Right atrium auricular region (tissue), 2 donors: ENCODE data around the gene STAT4. TPM values are rescaled to one million over a fixed set of nuclear protein-coding genes. Genes with fewer than 3 reads are reported as not detected.
A peak's percentile ranks its signal among the peaks of the same experiment; 100 is the strongest.

Experiments
- DNase-seq: peaks from one replicate; pipeline ENCODE4 v3.0.0-alpha.2; 2019; ENCODE audit warnings: low spot score
- H3K27ac ChIP-seq, 2 donors: fragments of 200-600 bp; sonication (generic); 1 replicate in 1 of 2; 2 replicates in 1 of 2; pipeline ENCODE4 v1.5.1; 2016 to 2019
- H3K27me3 ChIP-seq, 2 donors: fragments of 200-600 bp; sonication (generic); one replicate each; pipeline versions ENCODE4 v1.5.1 to v1.6.0; 2017 to 2019
- H3K36me3 ChIP-seq: fragments of 200-600 bp; sonication (generic); one replicate; pipeline ENCODE4 v1.5.1; 2016
- H3K4me1 ChIP-seq, 2 donors: fragments of 200-600 bp; sonication (generic); one replicate each; pipeline versions ENCODE4 v1.5.1 to v1.6.0; 2017 to 2019
- H3K4me3 ChIP-seq, 2 donors: fragments of 200-600 bp; sonication (generic); 1 replicate in 1 of 2; 2 replicates in 1 of 2; pipeline ENCODE4 v1.5.1; 2017 to 2019; ENCODE audit warnings: mild to moderate bottlenecking in 1 of 2, moderate library complexity in 1 of 2
- H3K9me3 ChIP-seq, 2 donors: fragments of 200-600 bp; sonication (generic); one replicate each; pipeline ENCODE4 v1.5.1; 2019
- total RNA-seq, 2 donors: library from RNA; depleted of rRNA; stranded (reverse); fragments of >200 nt; gene quantifications; one replicate each; pipeline ENCODE4 v1.1.0, GENCODE V29; 2016
- TF ChIP-seq, protein P1 (sequence below), 2 donors: fragments of 200-600 bp; sonication (generic); IDR thresholded peaks; one replicate each; pipeline ENCODE4 v1.5.1; 2019; ENCODE audit warnings: antibody characterized with exemption in 2 of 2

STAT4 gene
- total RNA-seq, 2 donors from 2014 or later, result 15.2 to 27.3 TPM

DNA sequence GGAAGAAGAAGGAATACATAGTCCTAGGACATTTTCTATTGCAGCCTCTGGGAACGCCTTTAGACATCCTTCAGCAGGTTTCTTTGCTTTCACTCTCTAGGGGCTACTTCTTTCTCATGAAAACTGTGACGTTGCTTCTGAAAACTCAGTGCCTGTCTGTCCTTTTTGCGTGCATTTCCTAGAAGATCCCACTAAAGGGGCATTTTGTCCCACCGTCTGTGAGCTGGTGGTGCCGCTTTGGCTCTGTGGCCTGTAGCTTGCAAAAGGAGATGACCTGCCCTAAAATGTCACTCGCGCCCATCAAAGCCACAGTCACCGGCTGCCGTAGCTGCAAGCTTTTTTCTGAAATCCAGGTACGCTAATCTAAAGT, 579 bp downstream of the STAT4 start:
- Histone ChIP-seq H3K4me3 (peak overlapping the region; percentile 55 to 60), H3K27ac (peak overlapping the region; percentile 76 to 78), H3K9me3 (no peaks in the 10 kb centered on the region), H3K27me3 (no peaks in the 10 kb centered on the region), H3K4me1 (peaks cover 0 to 19% of the 10 kb centered on the region in 2 donors), H3K36me3 (no peaks in the 10 kb centered on the region)
- TF ChIP-seq, protein P1, sequence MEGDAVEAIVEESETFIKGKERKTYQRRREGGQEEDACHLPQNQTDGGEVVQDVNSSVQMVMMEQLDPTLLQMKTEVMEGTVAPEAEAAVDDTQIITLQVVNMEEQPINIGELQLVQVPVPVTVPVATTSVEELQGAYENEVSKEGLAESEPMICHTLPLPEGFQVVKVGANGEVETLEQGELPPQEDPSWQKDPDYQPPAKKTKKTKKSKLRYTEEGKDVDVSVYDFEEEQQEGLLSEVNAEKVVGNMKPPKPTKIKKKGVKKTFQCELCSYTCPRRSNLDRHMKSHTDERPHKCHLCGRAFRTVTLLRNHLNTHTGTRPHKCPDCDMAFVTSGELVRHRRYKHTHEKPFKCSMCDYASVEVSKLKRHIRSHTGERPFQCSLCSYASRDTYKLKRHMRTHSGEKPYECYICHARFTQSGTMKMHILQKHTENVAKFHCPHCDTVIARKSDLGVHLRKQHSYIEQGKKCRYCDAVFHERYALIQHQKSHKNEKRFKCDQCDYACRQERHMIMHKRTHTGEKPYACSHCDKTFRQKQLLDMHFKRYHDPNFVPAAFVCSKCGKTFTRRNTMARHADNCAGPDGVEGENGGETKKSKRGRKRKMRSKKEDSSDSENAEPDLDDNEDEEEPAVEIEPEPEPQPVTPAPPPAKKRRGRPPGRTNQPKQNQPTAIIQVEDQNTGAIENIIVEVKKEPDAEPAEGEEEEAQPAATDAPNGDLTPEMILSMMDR (IDR thresholded peaks at IDR 0.05), result no peak
- DNase-seq, result no peak

DNA sequence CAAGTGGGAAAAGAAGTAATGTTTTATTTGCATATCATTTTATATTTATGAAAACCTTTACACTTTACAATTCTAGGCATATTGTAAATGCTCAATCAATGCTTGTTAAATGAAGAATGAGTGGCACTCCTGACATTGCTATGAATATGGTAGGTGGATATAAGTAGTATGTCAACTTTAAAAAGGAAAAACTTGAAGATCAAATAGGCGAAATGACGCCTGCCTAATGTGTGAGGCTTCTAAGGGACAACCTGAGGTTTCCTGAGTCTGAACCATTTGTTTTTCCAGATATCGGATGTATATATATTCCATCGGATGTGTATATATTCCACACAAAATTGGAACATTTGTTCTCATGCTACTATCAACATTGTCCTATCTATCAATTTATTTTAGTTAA, 1.4 kb downstream of the STAT4 start:
- Histone ChIP-seq H3K36me3 (no peaks in the 10 kb centered on the region), H3K4me3 (peak overlapping the region in 1 of 2 donors; percentile 60), H3K27ac (peak overlapping the region in 1 of 2 donors; percentile 78), H3K4me1 (peaks cover 0 to 19% of the 10 kb centered on the region in 2 donors), H3K27me3 (no peaks in the 10 kb centered on the region), H3K9me3 (no peaks in the 10 kb centered on the region)
- DNase-seq, result no peak
- TF ChIP-seq, protein P1 (IDR thresholded peaks at IDR 0.05), result no peak

DNA sequence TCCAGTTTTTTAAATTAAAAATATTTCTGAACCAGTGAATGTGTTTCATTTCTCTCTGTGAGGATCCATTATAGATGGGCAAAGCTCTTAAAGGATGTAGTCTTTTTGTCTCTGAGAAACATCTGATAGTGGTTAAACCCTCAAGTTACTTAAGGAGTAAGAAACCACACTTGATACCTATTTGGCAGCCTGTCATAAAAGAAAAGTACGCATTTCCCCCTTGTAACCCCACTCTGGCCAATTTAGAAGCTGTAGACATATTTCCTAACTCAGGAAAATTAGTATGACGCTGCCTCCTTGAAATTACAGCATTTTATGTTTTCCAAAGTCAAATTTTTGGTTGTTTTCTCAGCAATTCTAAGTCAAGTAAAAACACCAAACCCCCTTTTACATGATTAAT, 2.0 kb downstream of the STAT4 start:
- TF ChIP-seq, protein P1 (IDR thresholded peaks at IDR 0.05), result no peak
- Histone ChIP-seq H3K9me3 (no peaks in the 10 kb centered on the region), H3K4me1 (peaks cover 0 to 19% of the 10 kb centered on the region in 2 donors), H3K27me3 (no peaks in the 10 kb centered on the region), H3K36me3 (no peaks in the 10 kb centered on the region), H3K27ac (peak overlapping the region in 1 of 2 donors; percentile 78), H3K4me3 (no peak overlapping the region)
- DNase-seq, result no peak

DNA sequence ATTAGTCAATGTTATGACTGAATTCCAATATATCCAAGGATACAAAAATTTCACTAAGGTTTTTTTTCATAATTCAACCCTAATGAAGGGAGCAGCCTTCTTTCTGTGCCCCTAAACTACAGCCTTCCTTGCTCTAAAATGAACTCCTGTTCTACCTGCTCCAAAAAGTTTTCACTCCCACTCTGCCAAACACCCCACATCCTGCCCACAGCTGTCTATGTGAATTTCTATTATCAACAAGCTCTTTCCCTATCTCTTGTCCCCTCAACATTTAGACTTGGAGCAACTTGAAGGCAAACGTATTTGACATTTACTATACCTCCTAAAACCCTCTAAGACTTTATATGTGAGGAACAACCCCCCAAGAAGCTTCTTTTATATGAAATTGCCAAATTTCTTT, 2.5 kb downstream of the STAT4 start:
- no peak overlapping the region for H3K4me3 ChIP-seq
- H3K27me3 ChIP-seq, result no peaks in the 10 kb centered on the region
- peaks cover 0 to 17% of the 10 kb centered on the region in 2 donors for H3K4me1 ChIP-seq
- DNase-seq, result no peak
- H3K9me3 ChIP-seq, result no peaks in the 10 kb centered on the region
- H3K27ac ChIP-seq, result peak overlapping the region in 1 of 2 donors; percentile 78
- H3K36me3 ChIP-seq, result no peaks in the 10 kb centered on the region
- TF ChIP-seq, protein P1 (IDR thresholded peaks at IDR 0.05), result no peak

DNA sequence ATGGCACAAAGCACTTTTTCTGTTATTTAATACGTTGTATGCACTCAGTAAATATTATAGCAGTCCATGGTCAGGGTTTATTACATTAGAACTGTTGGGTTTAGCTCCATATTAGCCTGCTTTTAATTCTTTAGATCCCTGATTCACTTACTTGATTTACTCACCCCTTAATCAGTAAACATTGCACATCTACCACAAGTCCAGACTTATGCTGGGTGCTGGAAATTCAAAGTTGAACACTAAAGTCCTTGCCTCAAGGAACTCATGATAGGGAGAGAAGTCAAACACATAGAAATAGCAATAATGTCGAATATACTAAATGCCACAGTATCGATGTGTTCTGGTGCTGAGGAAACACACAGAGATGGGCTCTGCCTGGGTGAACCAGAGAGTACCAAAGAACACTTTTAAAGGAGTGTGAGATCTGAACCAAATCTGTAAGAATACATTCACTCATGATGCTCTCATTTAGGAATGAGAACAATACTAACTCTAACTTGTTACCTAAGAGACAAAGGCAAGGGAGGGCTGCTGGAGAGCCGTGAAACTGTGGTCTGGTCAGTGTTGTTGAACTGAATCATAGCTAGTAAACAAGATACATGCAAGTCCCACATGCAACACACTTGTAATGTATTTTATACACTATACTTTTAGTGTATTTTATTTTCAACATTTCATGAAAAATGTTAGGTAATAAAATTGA, 4.9 kb downstream of the STAT4 start:
- H3K9me3 ChIP-seq, result no peaks in the 10 kb centered on the region
- H3K36me3 ChIP-seq, result no peaks in the 10 kb centered on the region
- H3K4me3 ChIP-seq, result no peak overlapping the region
- no peak for DNase-seq
- H3K27ac ChIP-seq, result no peak overlapping the region
- peaks cover 0 to 7% of the 10 kb centered on the region in 2 donors for H3K4me1 ChIP-seq
- TF ChIP-seq, protein P1 (IDR thresholded peaks at IDR 0.05), result no peak
- H3K27me3 ChIP-seq, result no peaks in the 10 kb centered on the region

DNA sequence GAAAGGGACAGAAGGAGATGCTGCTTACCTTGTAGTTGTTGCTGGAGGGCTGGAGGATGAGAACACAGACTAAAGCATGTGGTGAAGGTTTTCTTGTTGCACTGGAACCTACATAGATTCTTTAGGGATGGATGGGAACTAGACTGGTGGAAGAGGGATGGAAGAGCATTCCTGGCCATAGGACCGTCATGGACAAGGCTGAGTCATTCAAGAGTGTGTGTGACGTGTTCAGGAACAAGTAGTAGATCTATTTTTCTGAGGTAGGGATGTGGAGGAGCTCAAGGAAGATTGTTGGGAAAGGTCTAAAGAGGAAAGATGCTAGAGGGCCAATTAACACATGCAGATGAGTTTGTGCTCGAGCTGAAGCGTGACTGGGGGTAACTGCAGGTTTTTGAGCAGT, 6.6 kb downstream of the STAT4 start:
- TF ChIP-seq, protein P1 (IDR thresholded peaks at IDR 0.05), result no peak
- H3K36me3 ChIP-seq, result no peaks in the 10 kb centered on the region
- no peak overlapping the region for H3K4me3 ChIP-seq
- H3K27me3 ChIP-seq, result no peaks in the 10 kb centered on the region
- no peaks in the 10 kb centered on the region for H3K9me3 ChIP-seq
- DNase-seq, result no peak
- H3K27ac ChIP-seq, result no peak overlapping the region
- H3K4me1 ChIP-seq, result no peaks in the 10 kb centered on the region
